GM23248 (cell line): ENCODE measurements around the gene C9orf50.

Experiments used
- EZH2 ChIP-seq: fragments of 200-600 bp; sonication (generic); IDR thresholded peaks from 2 replicates; pipeline ENCODE4 v1.6.1; 2018; ENCODE audit warnings: antibody characterized with exemption, mild to moderate bottlenecking; ENCODE audit not compliant: insufficient read depth, poor library complexity, severe bottlenecking
- EZH2phosphoT487 ChIP-seq: fragments of 200-600 bp; sonication (generic); IDR thresholded peaks from 2 replicates; pipeline ENCODE4 v1.6.1; 2018; ENCODE audit warnings: antibody characterized with exemption, moderate library complexity, mild to moderate bottlenecking, low read depth; ENCODE audit not compliant: insufficient read depth

DNA sequence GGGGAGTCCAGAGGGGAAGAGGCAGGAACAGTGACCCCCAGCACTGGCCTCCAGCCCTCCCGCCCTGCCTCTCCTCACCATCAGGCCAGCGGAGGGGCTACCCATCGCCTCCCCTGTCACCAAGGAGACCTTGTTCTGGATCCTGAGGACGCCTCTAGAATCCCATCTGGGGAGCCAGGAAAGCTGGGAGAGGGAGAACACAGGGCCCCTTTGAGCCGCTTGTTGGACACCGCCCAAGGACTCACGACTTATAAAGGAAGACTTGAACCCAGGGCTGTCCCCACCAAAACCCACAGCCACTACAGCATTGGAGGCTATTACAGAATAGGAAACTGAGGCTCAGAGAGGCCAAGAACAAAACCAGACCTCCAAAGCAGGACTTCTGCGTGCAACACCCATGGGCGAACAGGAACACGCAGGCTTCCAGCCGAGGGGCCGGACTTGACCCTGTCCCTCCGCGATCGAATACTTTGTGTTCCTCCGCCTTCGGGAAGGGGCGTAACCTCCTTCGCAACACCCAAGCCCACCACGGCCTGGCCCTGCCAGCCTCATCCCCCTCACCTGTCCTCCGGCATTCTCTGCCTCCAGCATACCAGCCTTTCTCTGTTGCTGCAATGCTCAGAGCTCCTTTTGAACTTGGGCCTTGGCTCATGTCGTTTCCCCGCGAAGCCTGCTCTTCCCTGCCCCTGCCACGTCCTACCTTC, 54.2 kb downstream of the C9orf50 start:
- TF ChIP-seq EZH2phosphoT487, result no peak
- TF ChIP-seq EZH2, result no peak
